BLaER1 treated with 17β-estradiol and CSF1 and Interleukin-3, amounts not matched to agents 10 nM and 100 nM (cell line): ENCODE measurements around the gene TM4SF1.
A peak's percentile ranks its signal among the peaks of the same experiment; 100 is the strongest.
"Not testable (repeated sequence)": the region's sequence is repeated elsewhere in the genome, so short reads cannot be mapped to it uniquely, and the experiment has no call there.

ENCODE experiments used
- H3K27ac ChIP-seq, 11 experiments: shearing (Covaris generic); formaldehyde crosslinking; 2 replicates each; pipeline ENCODE4 v1.8.1; 2022
- H3K27me3 ChIP-seq, 11 experiments: shearing (Covaris generic); formaldehyde crosslinking; 2 replicates each; pipeline ENCODE4 v1.8.1; 2022
- H3K36me3 ChIP-seq, 11 experiments: shearing (Covaris generic); formaldehyde crosslinking; 2 replicates each; pipeline ENCODE4 v1.8.1; 2022
- H3K4me1 ChIP-seq, 10 experiments: shearing (Covaris generic); formaldehyde crosslinking; 2 replicates each; pipeline ENCODE4 v1.8.1; 2022
- H3K4me2 ChIP-seq, 11 experiments: shearing (Covaris generic); formaldehyde crosslinking; 2 replicates each; pipeline ENCODE4 v1.8.1; 2022
- H3K4me3 ChIP-seq, 10 experiments: shearing (Covaris generic); formaldehyde crosslinking; 2 replicates each; pipeline ENCODE4 v1.8.1; 2022
- H3K9ac ChIP-seq, 11 experiments: shearing (Covaris generic); formaldehyde crosslinking; 2 replicates each; pipeline ENCODE4 v1.8.1; 2022
- H3K9me3 ChIP-seq, 11 experiments: shearing (Covaris generic); formaldehyde crosslinking; replicated peaks in 1 of 11; 2 replicates each; pipeline ENCODE4 v1.8.1; 2022
- H4K20me1 ChIP-seq, 11 experiments: shearing (Covaris generic); formaldehyde crosslinking; 2 replicates each; pipeline ENCODE4 v1.8.1; 2022
- Cebpa-rat ChIP-seq, 11 experiments: shearing (Covaris generic); IDR thresholded peaks; 2 replicates each; pipeline ENCODE4 v1.8.1; 2022

The TM4SF1 gene

GRCh38 chr3:149339931-149340309 is 37.5 kb downstream of the TM4SF1 start:
- Histone ChIP-seq H3K4me3 (peak overlapping the region in 6 of 10 experiments; percentile 3 to 27 (median 12); a peak in 5 of 20 replicates), H4K20me1 (no peaks in the 10 kb centered on the region), H3K9ac (peak overlapping the region in 10 of 11 experiments; percentile 21 to 67 (median 62); a peak in 15 of 22 replicates)

GRCh38 chr3:149337486-149337885 is 40.0 kb downstream of the TM4SF1 start:
- peaks cover 21 to 56% (median 33%) of the 10 kb centered on the region in 10 experiments for H3K4me1 ChIP-seq

More at GRCh38 chr3:149339931-149340309, 37.5 kb downstream of the TM4SF1 start:
- H3K27ac ChIP-seq: peak overlapping the region; percentile 18 to 86 (median 83); a peak in 21 of 22 replicates
- peak overlapping the region; percentile 70 to 91 (median 82) for H3K4me2 ChIP-seq
- no peaks in the 10 kb centered on the region for H3K36me3 ChIP-seq
- TF ChIP-seq Cebpa-rat (IDR thresholded peaks at IDR 0.05): no peak
- H3K27me3 ChIP-seq: no peaks in the 10 kb centered on the region
- H3K9me3 ChIP-seq: 0 out of 22 replicates have a peak, but pooled peaks cover 0 to 5% (median 0%) of the 10 kb centered on the region in 11 experiments
- H3K4me1 ChIP-seq: peaks cover 21 to 70% (median 48%) of the 10 kb centered on the region in 10 experiments

GRCh38 chr3:149336925-149337324 is 40.5 kb downstream of the TM4SF1 start:
- H3K27ac ChIP-seq: peak overlapping the region in 1 of 11 experiments; percentile 14; a peak in 1 of 22 replicates
- H3K4me1 ChIP-seq: peaks cover 21 to 52% (median 29%) of the 10 kb centered on the region in 10 experiments
- no peak overlapping the region for H3K9ac ChIP-seq
- H3K27me3 ChIP-seq: no peaks in the 10 kb centered on the region
- H3K4me3 ChIP-seq: no peak overlapping the region
- no peaks in the 10 kb centered on the region for H4K20me1 ChIP-seq
- H3K4me2 ChIP-seq: peak overlapping the region in 1 of 11 experiments; percentile 8; a peak in 1 of 22 replicates
- no peaks in the 10 kb centered on the region for H3K36me3 ChIP-seq
- 0 out of 22 replicates have a peak, but pooled peaks cover 0 to 5% (median 0%) of the 10 kb centered on the region in 11 experiments for H3K9me3 ChIP-seq
- no peak for TF ChIP-seq Cebpa-rat (IDR thresholded peaks at IDR 0.05)

More at GRCh38 chr3:149337486-149337885, 40.0 kb downstream of the TM4SF1 start:
- H3K27ac ChIP-seq, H3K27me3 ChIP-seq, H3K36me3 ChIP-seq, H3K4me3 ChIP-seq, H3K9ac ChIP-seq, H3K4me2 ChIP-seq, H4K20me1 ChIP-seq, H3K9me3 ChIP-seq: not testable (repeated sequence)

- no peak within 1 kb of the TSS for H3K9ac ChIP-seq
- H3K4me3 ChIP-seq: no peak within 1 kb of the TSS
- H4K20me1 ChIP-seq: no peaks in the 10 kb centered on the region
- no peaks in the 10 kb centered on the region for H3K27me3 ChIP-seq
- no peak within 1 kb of the TSS for H3K27ac ChIP-seq
- no peak for TF ChIP-seq Cebpa-rat (IDR thresholded peaks at IDR 0.05)
- H3K36me3 ChIP-seq: no peaks in the 10 kb centered on the region
- peaks cover 0 to 19% (median 0%) of the 10 kb centered on the region in 10 experiments; a peak in 4 of 20 replicates for H3K4me1 ChIP-seq
- H3K9me3 ChIP-seq: no peaks in the 10 kb centered on the region
- no peak within 1 kb of the TSS for H3K4me2 ChIP-seq
Measured at GRCh38 chr3:149333176-149333859, 44.1 kb downstream of the TM4SF1 start, which contains the start of gene TM4SF18. Gene TM4SF18, minus strand, starts transcription at chr3:149333636. Its CDS starts 254 bp downstream, at chr3:149333382.

- H3K4me2 ChIP-seq: no peak overlapping the region
- no peaks in the 10 kb centered on the region for H3K27me3 ChIP-seq
- H3K9me3 ChIP-seq: no peaks in the 10 kb centered on the region
- peaks cover 0 to 15% (median 0%) of the 10 kb centered on the region in 10 experiments; a peak in 4 of 20 replicates for H3K4me1 ChIP-seq
- no peaks in the 10 kb centered on the region for H3K36me3 ChIP-seq
- H4K20me1 ChIP-seq: no peaks in the 10 kb centered on the region
- no peak for TF ChIP-seq Cebpa-rat (IDR thresholded peaks at IDR 0.05)
- H3K27ac ChIP-seq: no peak overlapping the region
- H3K4me3 ChIP-seq: no peak overlapping the region
- no peak overlapping the region for H3K9ac ChIP-seq
Measured at GRCh38 chr3:149332771-149333170, 44.7 kb downstream of the TM4SF1 start.

GRCh38 chr3:149332227-149332765 is 45.2 kb downstream of the TM4SF1 start:
- Histone ChIP-seq H3K9me3 (no peaks in the 10 kb centered on the region), H3K4me1 (peaks cover 0 to 15% (median 0%) of the 10 kb centered on the region in 10 experiments; a peak in 4 of 20 replicates), H4K20me1 (no peaks in the 10 kb centered on the region), H3K27ac (no peak overlapping the region), H3K27me3 (no peaks in the 10 kb centered on the region), H3K36me3 (no peaks in the 10 kb centered on the region), H3K4me3 (no peak overlapping the region), H3K9ac (no peak overlapping the region), H3K4me2 (no peak overlapping the region)
- no peak for TF ChIP-seq Cebpa-rat (IDR thresholded peaks at IDR 0.05)

- H3K4me3 ChIP-seq: no peak overlapping the region
- no peaks in the 10 kb centered on the region for H3K27me3 ChIP-seq
- H3K9ac ChIP-seq: no peak overlapping the region
- TF ChIP-seq Cebpa-rat (IDR thresholded peaks at IDR 0.05): no peak
- peaks cover 0 to 9% (median 0%) of the 10 kb centered on the region in 10 experiments; a peak in 4 of 20 replicates for H3K4me1 ChIP-seq
- H3K9me3 ChIP-seq: no peaks in the 10 kb centered on the region
- no peaks in the 10 kb centered on the region for H4K20me1 ChIP-seq
- no peaks in the 10 kb centered on the region for H3K36me3 ChIP-seq
- H3K4me2 ChIP-seq: no peak overlapping the region
- no peak overlapping the region for H3K27ac ChIP-seq
Measured at GRCh38 chr3:149331396-149331795, 46.1 kb downstream of the TM4SF1 start.

- H3K27ac ChIP-seq: no peak overlapping the region
- no peak overlapping the region for H3K4me3 ChIP-seq
- TF ChIP-seq Cebpa-rat (IDR thresholded peaks at IDR 0.05): no peak
- H4K20me1 ChIP-seq: no peaks in the 10 kb centered on the region
- H3K4me2 ChIP-seq: no peak overlapping the region
- H3K27me3 ChIP-seq: no peaks in the 10 kb centered on the region
- H3K9me3 ChIP-seq: no peaks in the 10 kb centered on the region
- H3K4me1 ChIP-seq: peaks cover 0 to 5% (median 0%) of the 10 kb centered on the region in 10 experiments; a peak in 2 of 20 replicates
- no peak overlapping the region for H3K9ac ChIP-seq
- H3K36me3 ChIP-seq: no peaks in the 10 kb centered on the region
Measured at GRCh38 chr3:149330609-149331331, 46.7 kb downstream of the TM4SF1 start.

- H3K27ac ChIP-seq: no peak overlapping the region
- H3K9me3 ChIP-seq: no peaks in the 10 kb centered on the region
- no peaks in the 10 kb centered on the region; a peak in 1 of 20 replicates for H3K4me1 ChIP-seq
- no peaks in the 10 kb centered on the region for H3K27me3 ChIP-seq
- no peak overlapping the region for H3K4me3 ChIP-seq
- no peaks in the 10 kb centered on the region for H3K36me3 ChIP-seq
- no peak for TF ChIP-seq Cebpa-rat (IDR thresholded peaks at IDR 0.05)
- H3K9ac ChIP-seq: no peak overlapping the region
- no peaks in the 10 kb centered on the region for H4K20me1 ChIP-seq
- no peak overlapping the region for H3K4me2 ChIP-seq
Measured at GRCh38 chr3:149327156-149327555, 50.3 kb downstream of the TM4SF1 start.
